H9 (cell line): ENCODE measurements around the gene WWC2. TPM values are rescaled to one million over a fixed set of nuclear protein-coding genes. Genes with fewer than 3 reads are reported as not detected.

Source experiments
- DNase-seq: peaks from one replicate; pipeline ENCODE4 v3.0.0-alpha.2; 2017
- H2AFZ ChIP-seq: one replicate; pipeline ENCODE4 v1.6.1; 2013; ENCODE audit warnings: mild to moderate bottlenecking, low read length, control low read depth, moderate library complexity
- H2AK5ac ChIP-seq: 2 replicates; pipeline ENCODE4 v1.6.1; 2013; ENCODE audit warnings: low read length, control low read depth, mixed read lengths; ENCODE audit not compliant: insufficient read length
- H2BK120ac ChIP-seq: one replicate; pipeline ENCODE4 v1.6.1; 2013; ENCODE audit warnings: low read depth, mild to moderate bottlenecking, low read length, control low read depth, inconsistent platforms; ENCODE audit not compliant: poor library complexity, severe bottlenecking
- H2BK12ac ChIP-seq: 2 replicates; pipeline ENCODE4 v1.6.1; 2013; ENCODE audit warnings: low read length, control low read depth, mixed read lengths, low read depth; ENCODE audit not compliant: insufficient read length
- H2BK15ac ChIP-seq: 2 replicates; pipeline ENCODE4 v1.6.1; 2013; ENCODE audit warnings: low read depth, low read length, control low read depth
- H2BK20ac ChIP-seq: one replicate; pipeline ENCODE4 v1.6.1; 2013; ENCODE audit warnings: low read depth, mild to moderate bottlenecking, low read length, control low read depth, inconsistent platforms; ENCODE audit not compliant: poor library complexity, severe bottlenecking
- H2BK5ac ChIP-seq: 2 replicates; pipeline ENCODE4 v1.6.1; 2013; ENCODE audit warnings: low read length, control low read depth, mixed read lengths; ENCODE audit not compliant: insufficient read length
- H3K14ac ChIP-seq: 2 replicates; pipeline ENCODE4 v1.6.1; 2013; ENCODE audit warnings: low read length, control low read depth; ENCODE audit not compliant: insufficient read depth
- H3K18ac ChIP-seq: 2 replicates; pipeline ENCODE4 v1.6.1; 2013; ENCODE audit warnings: low read depth, mild to moderate bottlenecking, mixed read lengths, low read length, control low read depth; ENCODE audit not compliant: insufficient read length
- H3K23ac ChIP-seq: 2 replicates; pipeline ENCODE4 v1.6.1; 2013; ENCODE audit warnings: low read length, control low read depth, mixed read lengths, low read depth; ENCODE audit not compliant: insufficient read length
- H3K23me2 ChIP-seq: 2 replicates; pipeline ENCODE4 v1.6.1; 2013; ENCODE audit warnings: low read depth, mild to moderate bottlenecking, mixed read lengths, low read length, control low read depth; ENCODE audit not compliant: insufficient read length, poor library complexity, severe bottlenecking
- H3K27ac ChIP-seq: 2 replicates; pipeline ENCODE4 v1.5.1; 2013; ENCODE audit warnings: low read length, control low read depth, mixed read lengths, low read depth; ENCODE audit not compliant: insufficient read length
- H3K27me3 ChIP-seq: 2 replicates; pipeline ENCODE4 v1.6.1; 2013; ENCODE audit warnings: low read length, control low read depth, inconsistent platforms; ENCODE audit not compliant: insufficient read depth
- H3K4ac ChIP-seq: 2 replicates; pipeline ENCODE4 v1.6.1; 2013; ENCODE audit warnings: low read depth, mild to moderate bottlenecking, control low read depth, inconsistent platforms, low read length, moderate library complexity
- H3K4me1 ChIP-seq: 2 replicates; pipeline ENCODE4 v1.6.1; 2013; ENCODE audit warnings: low read length, control low read depth, inconsistent platforms; ENCODE audit not compliant: insufficient read depth
- H3K4me2 ChIP-seq: 2 replicates; pipeline ENCODE4 v1.6.1; 2013; ENCODE audit warnings: low read length, control low read depth, mixed read lengths; ENCODE audit not compliant: insufficient read length, insufficient read depth
- H3K56ac ChIP-seq: 2 replicates; pipeline ENCODE4 v1.6.1; 2013; ENCODE audit warnings: low read depth, mild to moderate bottlenecking, mixed read lengths, low read length, control low read depth; ENCODE audit not compliant: insufficient read length
- H3K79me1 ChIP-seq: 2 replicates; pipeline ENCODE4 v1.6.1; 2013; ENCODE audit warnings: low read depth, mild to moderate bottlenecking, moderate library complexity, low read length, control low read depth, inconsistent platforms; ENCODE audit not compliant: insufficient read depth, poor library complexity, severe bottlenecking
- H3K79me2 ChIP-seq: 2 replicates; pipeline ENCODE4 v1.6.1; 2013; ENCODE audit warnings: low read length, control low read depth, inconsistent platforms; ENCODE audit not compliant: insufficient read depth
- H3K9ac ChIP-seq: 2 replicates; pipeline ENCODE4 v1.6.1; 2013; ENCODE audit warnings: low read length, control low read depth, mixed read lengths; ENCODE audit not compliant: insufficient read length; ENCODE audit errors: extremely low read depth
- H3K9me3 ChIP-seq: one replicate; pipeline ENCODE4 v1.6.1; 2013; ENCODE audit warnings: low read depth, low read length, inconsistent platforms; ENCODE audit not compliant: control insufficient read depth
- H3T11ph ChIP-seq: one replicate; pipeline ENCODE4 v1.6.1; 2013; ENCODE audit warnings: mild to moderate bottlenecking, low read length, control low read depth, inconsistent platforms
- H4K20me1 ChIP-seq: one replicate; pipeline ENCODE4 v1.6.1; 2013; ENCODE audit not compliant: control insufficient read depth, insufficient read length, insufficient read depth
- H4K5ac ChIP-seq: 2 replicates; pipeline ENCODE4 v1.6.1; 2013; ENCODE audit warnings: low read depth, mild to moderate bottlenecking, mixed read lengths, low read length, control low read depth; ENCODE audit not compliant: insufficient read length
- H4K8ac ChIP-seq: replicated peaks from 2 replicates; pipeline ENCODE4 v1.6.1; 2013; ENCODE audit warnings: low read length, control low read depth, mixed read lengths, low read depth; ENCODE audit not compliant: insufficient read length
- H4K91ac ChIP-seq: 2 replicates; pipeline ENCODE4 v1.6.1; 2013; ENCODE audit warnings: low read depth, mild to moderate bottlenecking, moderate library complexity, mixed read lengths, low read length, control low read depth; ENCODE audit not compliant: insufficient read length
- H3K27ac Mint-ChIP-seq, 3 experiments: 2 replicates in 2 of 3; 3 replicates in 1 of 3; pipeline ENCODE4 v1.8.0; 2020 to 2021; ENCODE audit warnings: mixed read lengths in 3 of 3, mild to moderate bottlenecking in 1 of 3, moderate library complexity in 1 of 3
- H3K27me3 Mint-ChIP-seq: 2 replicates; pipeline ENCODE4 v1.8.0; 2021; ENCODE audit warnings: low read depth, mild to moderate bottlenecking, moderate library complexity, mixed read lengths
- H3K36me3 Mint-ChIP-seq, 3 experiments: 2 replicates in 2 of 3; 3 replicates in 1 of 3; pipeline ENCODE4 v1.8.0; 2020 to 2021; ENCODE audit warnings: low read depth in 3 of 3, mixed read lengths in 3 of 3; ENCODE audit not compliant: insufficient read depth in 1 of 3
- H3K4me1 Mint-ChIP-seq, 2 experiments: 2 replicates each; pipeline ENCODE4 v1.8.0; 2020; ENCODE audit warnings: mixed read lengths in 2 of 2
- H3K4me3 Mint-ChIP-seq, 2 experiments: 2 replicates in 1 of 2; 3 replicates in 1 of 2; pipeline ENCODE4 v1.8.0; 2020 to 2021; ENCODE audit warnings: mild to moderate bottlenecking in 2 of 2, mixed read lengths in 2 of 2, moderate library complexity in 1 of 2
- H3K9me3 Mint-ChIP-seq, 2 experiments: 2 replicates in 1 of 2; 3 replicates in 1 of 2; pipeline ENCODE4 v1.8.0; 2020; ENCODE audit warnings: mild to moderate bottlenecking in 2 of 2, mixed read lengths in 2 of 2, moderate library complexity in 1 of 2
- WGBS: extraction: QIAGEN DNeasy Blood & Tissue Kit; methylation state at CpG from one replicate; pipeline ENCODE4 v1.1.7; 2013; ENCODE audit warnings: missing lambda C conversion rate, low lambda C conversion rate, mixed read lengths; ENCODE audit not compliant: insufficient read length; ENCODE audit errors: extremely low coverage; 5-methylcytosine and 5-hydroxymethylcytosine counted together
- total RNA-seq: library from RNA; stranded (reverse); gene quantifications from 2 replicates; pipeline ENCODE4 v1.2.1, GENCODE V29; 2021
- TF ChIP-seq, protein P1 (sequence below): fragments of 200-600 bp; sonication (generic); conservative IDR thresholded peaks from 3 replicates; pipeline ENCODE4 v1.8.0; 2021; ENCODE audit warnings: antibody characterized with exemption, mild to moderate bottlenecking

The WWC2 gene
- total RNA-seq, 1 experiment from 2014 or later, result 106 TPM

GRCh38 chr4:183352546-183352945 lies 253.5 kb downstream of the WWC2 start:
- DNase-seq, result no peak
- Mint-ChIP-seq H3K27ac (no peak overlapping the region), H3K27me3 (no peaks in the 10 kb centered on the region; the same call in 1 of the 2 replicates), H3K4me1 (peaks cover 3 to 4% of the 10 kb centered on the region in 2 experiments; a peak in 2 of 4 replicates), H3K4me3 (no peak overlapping the region), H3K36me3 (0 out of 7 replicates have a peak, but pooled peaks cover 0 to 1% (median 0%) of the 10 kb centered on the region in 3 experiments), H3K9me3 (no peaks in the 10 kb centered on the region)
- Histone ChIP-seq H4K91ac (no peak overlapping the region), H3K56ac (no peak overlapping the region), H3K27ac (no peak overlapping the region), H4K5ac (no peak overlapping the region), H3K4ac (no peak overlapping the region), H3K23me2 (no peaks in the 10 kb centered on the region), H3K27me3 (no peaks in the 10 kb centered on the region), H3K18ac (no peak overlapping the region), H3K79me2 (no peaks in the 10 kb centered on the region), H4K8ac (no peak overlapping the region), H2BK12ac (no peak overlapping the region), H2BK120ac (no peak overlapping the region), H3K23ac (no peak overlapping the region), H3K9me3 (no peaks in the 10 kb centered on the region), H2BK20ac (no peak overlapping the region), H3T11ph (no peak overlapping the region), H3K9ac (no peak overlapping the region), H2BK5ac (no peak overlapping the region), H3K14ac (no peak overlapping the region), H2BK15ac (no peak overlapping the region), H3K4me2 (no peak overlapping the region), H4K20me1 (no peaks in the 10 kb centered on the region), H2AK5ac (no peak overlapping the region), H2AFZ (no peak overlapping the region), H3K4me1 (no peaks in the 10 kb centered on the region), H3K79me1 (no peaks in the 10 kb centered on the region)
- WGBS, result no CpG with 5 or more reads among the region's 5 CpGs
- TF ChIP-seq, protein P1, sequence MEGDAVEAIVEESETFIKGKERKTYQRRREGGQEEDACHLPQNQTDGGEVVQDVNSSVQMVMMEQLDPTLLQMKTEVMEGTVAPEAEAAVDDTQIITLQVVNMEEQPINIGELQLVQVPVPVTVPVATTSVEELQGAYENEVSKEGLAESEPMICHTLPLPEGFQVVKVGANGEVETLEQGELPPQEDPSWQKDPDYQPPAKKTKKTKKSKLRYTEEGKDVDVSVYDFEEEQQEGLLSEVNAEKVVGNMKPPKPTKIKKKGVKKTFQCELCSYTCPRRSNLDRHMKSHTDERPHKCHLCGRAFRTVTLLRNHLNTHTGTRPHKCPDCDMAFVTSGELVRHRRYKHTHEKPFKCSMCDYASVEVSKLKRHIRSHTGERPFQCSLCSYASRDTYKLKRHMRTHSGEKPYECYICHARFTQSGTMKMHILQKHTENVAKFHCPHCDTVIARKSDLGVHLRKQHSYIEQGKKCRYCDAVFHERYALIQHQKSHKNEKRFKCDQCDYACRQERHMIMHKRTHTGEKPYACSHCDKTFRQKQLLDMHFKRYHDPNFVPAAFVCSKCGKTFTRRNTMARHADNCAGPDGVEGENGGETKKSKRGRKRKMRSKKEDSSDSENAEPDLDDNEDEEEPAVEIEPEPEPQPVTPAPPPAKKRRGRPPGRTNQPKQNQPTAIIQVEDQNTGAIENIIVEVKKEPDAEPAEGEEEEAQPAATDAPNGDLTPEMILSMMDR, result no peak
